H9 (cell line): Measurements from ENCODE around the gene SDR42E1. TPM values are rescaled to one million over a fixed set of nuclear protein-coding genes. Genes with fewer than 3 reads are reported as not detected.

Experiments
- DNase-seq: peaks from one replicate; pipeline ENCODE4 v3.0.0-alpha.2; 2017
- H2AFZ ChIP-seq: one replicate; pipeline ENCODE4 v1.6.1; 2013; ENCODE audit warnings: mild to moderate bottlenecking, low read length, control low read depth, moderate library complexity
- H2AK5ac ChIP-seq: 2 replicates; pipeline ENCODE4 v1.6.1; 2013; ENCODE audit warnings: low read length, control low read depth, mixed read lengths; ENCODE audit not compliant: insufficient read length
- H2BK120ac ChIP-seq: one replicate; pipeline ENCODE4 v1.6.1; 2013; ENCODE audit warnings: low read depth, mild to moderate bottlenecking, low read length, control low read depth, inconsistent platforms; ENCODE audit not compliant: poor library complexity, severe bottlenecking
- H2BK12ac ChIP-seq: 2 replicates; pipeline ENCODE4 v1.6.1; 2013; ENCODE audit warnings: low read length, control low read depth, mixed read lengths, low read depth; ENCODE audit not compliant: insufficient read length
- H2BK15ac ChIP-seq: 2 replicates; pipeline ENCODE4 v1.6.1; 2013; ENCODE audit warnings: low read depth, low read length, control low read depth
- H2BK20ac ChIP-seq: one replicate; pipeline ENCODE4 v1.6.1; 2013; ENCODE audit warnings: low read depth, mild to moderate bottlenecking, low read length, control low read depth, inconsistent platforms; ENCODE audit not compliant: poor library complexity, severe bottlenecking
- H2BK5ac ChIP-seq: 2 replicates; pipeline ENCODE4 v1.6.1; 2013; ENCODE audit warnings: low read length, control low read depth, mixed read lengths; ENCODE audit not compliant: insufficient read length
- H3K14ac ChIP-seq: 2 replicates; pipeline ENCODE4 v1.6.1; 2013; ENCODE audit warnings: low read length, control low read depth; ENCODE audit not compliant: insufficient read depth
- H3K18ac ChIP-seq: 2 replicates; pipeline ENCODE4 v1.6.1; 2013; ENCODE audit warnings: low read depth, mild to moderate bottlenecking, mixed read lengths, low read length, control low read depth; ENCODE audit not compliant: insufficient read length
- H3K23ac ChIP-seq: 2 replicates; pipeline ENCODE4 v1.6.1; 2013; ENCODE audit warnings: low read length, control low read depth, mixed read lengths, low read depth; ENCODE audit not compliant: insufficient read length
- H3K23me2 ChIP-seq: 2 replicates; pipeline ENCODE4 v1.6.1; 2013; ENCODE audit warnings: low read depth, mild to moderate bottlenecking, mixed read lengths, low read length, control low read depth; ENCODE audit not compliant: insufficient read length, poor library complexity, severe bottlenecking
- H3K27ac ChIP-seq: 2 replicates; pipeline ENCODE4 v1.5.1; 2013; ENCODE audit warnings: low read length, control low read depth, mixed read lengths, low read depth; ENCODE audit not compliant: insufficient read length
- H3K27me3 ChIP-seq: 2 replicates; pipeline ENCODE4 v1.6.1; 2013; ENCODE audit warnings: low read length, control low read depth, inconsistent platforms; ENCODE audit not compliant: insufficient read depth
- H3K4ac ChIP-seq: 2 replicates; pipeline ENCODE4 v1.6.1; 2013; ENCODE audit warnings: low read depth, mild to moderate bottlenecking, control low read depth, inconsistent platforms, low read length, moderate library complexity
- H3K4me1 ChIP-seq: 2 replicates; pipeline ENCODE4 v1.6.1; 2013; ENCODE audit warnings: low read length, control low read depth, inconsistent platforms; ENCODE audit not compliant: insufficient read depth
- H3K4me2 ChIP-seq: 2 replicates; pipeline ENCODE4 v1.6.1; 2013; ENCODE audit warnings: low read length, control low read depth, mixed read lengths; ENCODE audit not compliant: insufficient read length, insufficient read depth
- H3K56ac ChIP-seq: 2 replicates; pipeline ENCODE4 v1.6.1; 2013; ENCODE audit warnings: low read depth, mild to moderate bottlenecking, mixed read lengths, low read length, control low read depth; ENCODE audit not compliant: insufficient read length
- H3K79me1 ChIP-seq: 2 replicates; pipeline ENCODE4 v1.6.1; 2013; ENCODE audit warnings: low read depth, mild to moderate bottlenecking, moderate library complexity, low read length, control low read depth, inconsistent platforms; ENCODE audit not compliant: insufficient read depth, poor library complexity, severe bottlenecking
- H3K79me2 ChIP-seq: 2 replicates; pipeline ENCODE4 v1.6.1; 2013; ENCODE audit warnings: low read length, control low read depth, inconsistent platforms; ENCODE audit not compliant: insufficient read depth
- H3K9ac ChIP-seq: 2 replicates; pipeline ENCODE4 v1.6.1; 2013; ENCODE audit warnings: low read length, control low read depth, mixed read lengths; ENCODE audit not compliant: insufficient read length; ENCODE audit errors: extremely low read depth
- H3K9me3 ChIP-seq: one replicate; pipeline ENCODE4 v1.6.1; 2013; ENCODE audit warnings: low read depth, low read length, inconsistent platforms; ENCODE audit not compliant: control insufficient read depth
- H3T11ph ChIP-seq: one replicate; pipeline ENCODE4 v1.6.1; 2013; ENCODE audit warnings: mild to moderate bottlenecking, low read length, control low read depth, inconsistent platforms
- H4K20me1 ChIP-seq: one replicate; pipeline ENCODE4 v1.6.1; 2013; ENCODE audit not compliant: control insufficient read depth, insufficient read length, insufficient read depth
- H4K5ac ChIP-seq: 2 replicates; pipeline ENCODE4 v1.6.1; 2013; ENCODE audit warnings: low read depth, mild to moderate bottlenecking, mixed read lengths, low read length, control low read depth; ENCODE audit not compliant: insufficient read length
- H4K8ac ChIP-seq: replicated peaks from 2 replicates; pipeline ENCODE4 v1.6.1; 2013; ENCODE audit warnings: low read length, control low read depth, mixed read lengths, low read depth; ENCODE audit not compliant: insufficient read length
- H4K91ac ChIP-seq: 2 replicates; pipeline ENCODE4 v1.6.1; 2013; ENCODE audit warnings: low read depth, mild to moderate bottlenecking, moderate library complexity, mixed read lengths, low read length, control low read depth; ENCODE audit not compliant: insufficient read length
- H3K27ac Mint-ChIP-seq, 3 experiments: 2 replicates in 2 of 3; 3 replicates in 1 of 3; pipeline ENCODE4 v1.8.0; 2020 to 2021; ENCODE audit warnings: mixed read lengths in 3 of 3, mild to moderate bottlenecking in 1 of 3, moderate library complexity in 1 of 3
- H3K27me3 Mint-ChIP-seq: 2 replicates; pipeline ENCODE4 v1.8.0; 2021; ENCODE audit warnings: low read depth, mild to moderate bottlenecking, moderate library complexity, mixed read lengths
- H3K36me3 Mint-ChIP-seq, 3 experiments: 2 replicates in 2 of 3; 3 replicates in 1 of 3; pipeline ENCODE4 v1.8.0; 2020 to 2021; ENCODE audit warnings: low read depth in 3 of 3, mixed read lengths in 3 of 3; ENCODE audit not compliant: insufficient read depth in 1 of 3
- H3K4me1 Mint-ChIP-seq, 2 experiments: 2 replicates each; pipeline ENCODE4 v1.8.0; 2020; ENCODE audit warnings: mixed read lengths in 2 of 2
- H3K4me3 Mint-ChIP-seq, 2 experiments: 2 replicates in 1 of 2; 3 replicates in 1 of 2; pipeline ENCODE4 v1.8.0; 2020 to 2021; ENCODE audit warnings: mild to moderate bottlenecking in 2 of 2, mixed read lengths in 2 of 2, moderate library complexity in 1 of 2
- H3K9me3 Mint-ChIP-seq, 2 experiments: 2 replicates in 1 of 2; 3 replicates in 1 of 2; pipeline ENCODE4 v1.8.0; 2020; ENCODE audit warnings: mild to moderate bottlenecking in 2 of 2, mixed read lengths in 2 of 2, moderate library complexity in 1 of 2
- WGBS: extraction: QIAGEN DNeasy Blood & Tissue Kit; methylation state at CpG from one replicate; pipeline ENCODE4 v1.1.7; 2013; ENCODE audit warnings: missing lambda C conversion rate, low lambda C conversion rate, mixed read lengths; ENCODE audit not compliant: insufficient read length; ENCODE audit errors: extremely low coverage; 5-methylcytosine and 5-hydroxymethylcytosine counted together
- total RNA-seq: library from RNA; stranded (reverse); gene quantifications from 2 replicates; pipeline ENCODE4 v1.2.1, GENCODE V29; 2021
- TF ChIP-seq, protein P1 (sequence below): fragments of 200-600 bp; sonication (generic); conservative IDR thresholded peaks from 3 replicates; pipeline ENCODE4 v1.8.0; 2021; ENCODE audit warnings: antibody characterized with exemption, mild to moderate bottlenecking

The SDR42E1 gene
- total RNA-seq, 1 experiment from 2014 or later, result not detected

DNA sequence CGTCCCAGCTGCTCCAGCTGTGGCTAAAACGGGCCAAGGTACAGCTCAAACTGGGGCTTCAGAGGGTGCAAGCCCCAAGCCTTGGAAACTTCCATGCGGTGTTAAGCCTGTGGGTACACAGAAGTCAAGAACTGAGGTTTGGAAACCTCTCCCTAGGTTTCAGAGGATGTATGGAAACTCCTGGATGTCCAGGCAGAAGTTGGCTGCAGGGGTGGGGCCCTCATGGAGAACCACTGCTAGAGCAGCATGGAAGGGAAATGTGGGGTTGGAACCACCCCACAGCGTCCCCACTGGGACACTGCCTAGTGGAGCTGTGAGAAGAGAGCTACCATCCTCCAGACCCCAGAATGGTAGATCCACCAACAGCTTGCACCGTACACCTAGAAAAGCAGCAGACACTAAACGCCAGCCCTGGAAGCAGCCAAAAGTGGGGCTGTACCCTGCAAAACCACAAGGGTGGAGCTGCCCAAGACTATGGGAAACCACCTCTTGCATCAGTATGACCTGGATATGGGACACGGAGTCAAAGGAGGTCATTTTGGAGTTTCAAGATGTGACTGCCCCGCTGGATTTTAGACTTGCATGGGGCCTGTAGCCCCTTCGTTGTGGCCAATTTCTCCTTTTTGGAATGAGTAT is 2.2 kb downstream of the SDR42E1 start:
- Histone ChIP-seq H3T11ph (no peak overlapping the region), H3K4me2 (no peak overlapping the region), H3K4ac (no peak overlapping the region), H2BK120ac (no peak overlapping the region), H3K23ac (no peak overlapping the region), H4K20me1 (no peaks in the 10 kb centered on the region), H2AK5ac (no peak overlapping the region), H4K8ac (no peak overlapping the region), H3K79me2 (no peaks in the 10 kb centered on the region), H2AFZ (no peak overlapping the region), H2BK5ac (no peak overlapping the region), H4K5ac (no peak overlapping the region), H3K18ac (no peak overlapping the region), H3K14ac (no peak overlapping the region), H2BK15ac (no peak overlapping the region), H3K23me2 (no peaks in the 10 kb centered on the region), H2BK12ac (no peak overlapping the region), H3K4me1 (no peaks in the 10 kb centered on the region), H3K9ac (no peak overlapping the region), H3K79me1 (no peaks in the 10 kb centered on the region), H4K91ac (no peak overlapping the region), H3K9me3 (peaks cover 5% of the 10 kb centered on the region), H3K27me3 (no peaks in the 10 kb centered on the region), H3K56ac (no peak overlapping the region), H2BK20ac (no peak overlapping the region), H3K27ac (no peak overlapping the region)
- H3K9me3 Mint-ChIP-seq, result peaks cover 41 to 45% of the 10 kb centered on the region in 2 experiments
- H3K4me3 Mint-ChIP-seq, result no peak overlapping the region
- no CpG with 5 or more reads among the region's 9 CpGs for WGBS
- peaks cover 25 to 35% (median 30%) of the 10 kb centered on the region in 3 experiments for H3K36me3 Mint-ChIP-seq
- no peak overlapping the region for H3K27ac Mint-ChIP-seq
- TF ChIP-seq, protein P1, sequence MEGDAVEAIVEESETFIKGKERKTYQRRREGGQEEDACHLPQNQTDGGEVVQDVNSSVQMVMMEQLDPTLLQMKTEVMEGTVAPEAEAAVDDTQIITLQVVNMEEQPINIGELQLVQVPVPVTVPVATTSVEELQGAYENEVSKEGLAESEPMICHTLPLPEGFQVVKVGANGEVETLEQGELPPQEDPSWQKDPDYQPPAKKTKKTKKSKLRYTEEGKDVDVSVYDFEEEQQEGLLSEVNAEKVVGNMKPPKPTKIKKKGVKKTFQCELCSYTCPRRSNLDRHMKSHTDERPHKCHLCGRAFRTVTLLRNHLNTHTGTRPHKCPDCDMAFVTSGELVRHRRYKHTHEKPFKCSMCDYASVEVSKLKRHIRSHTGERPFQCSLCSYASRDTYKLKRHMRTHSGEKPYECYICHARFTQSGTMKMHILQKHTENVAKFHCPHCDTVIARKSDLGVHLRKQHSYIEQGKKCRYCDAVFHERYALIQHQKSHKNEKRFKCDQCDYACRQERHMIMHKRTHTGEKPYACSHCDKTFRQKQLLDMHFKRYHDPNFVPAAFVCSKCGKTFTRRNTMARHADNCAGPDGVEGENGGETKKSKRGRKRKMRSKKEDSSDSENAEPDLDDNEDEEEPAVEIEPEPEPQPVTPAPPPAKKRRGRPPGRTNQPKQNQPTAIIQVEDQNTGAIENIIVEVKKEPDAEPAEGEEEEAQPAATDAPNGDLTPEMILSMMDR, result no peak
- peaks cover 0 to 7% of the 10 kb centered on the region in 2 experiments; a peak in 2 of 4 replicates for H3K4me1 Mint-ChIP-seq
- peaks cover 11% of the 10 kb centered on the region for H3K27me3 Mint-ChIP-seq
- no peak for DNase-seq
